PC-3 (cell line): Measurements from ENCODE around the gene CREB3L4. TPM values are rescaled to one million over a fixed set of nuclear protein-coding genes. Genes with fewer than 3 reads are reported as not detected.

Experiments used
- ATAC-seq: fragments of 200-7000 bp; cut with Tn5 transposase; 2 replicates; pipeline ENCODE4 v1.9.1; 2020; ENCODE audit warnings: mild to moderate bottlenecking, moderate library complexity
- BruUV-seq: library from RNA; stranded (reverse); fragments of 400-500 nt; replicated peaks from 2 replicates; lab custom pipeline; 2021; lab: Mats Ljungman, UMichigan
- CTCF ChIA-PET: fragments of 300-600 bp; sonication (Branson Sonifier 250); formaldehyde crosslinking; loops from one replicate; lab custom pipeline; 2022; ENCODE audit warnings: antibody characterized with exemption; lab: Charles Lee
- POLR2A ChIA-PET: fragments of 300-600 bp; sonication (Branson Sonifier 250); formaldehyde crosslinking; loops from one replicate; lab custom pipeline; 2022; ENCODE audit warnings: antibody characterized with exemption; ENCODE audit not compliant: unreplicated experiment; lab: Charles Lee
- DNase-seq: peaks from one replicate; pipeline ENCODE4 v3.0.0-alpha.2; 2015
- H2AFZ ChIP-seq: fragments of 300-600 bp; sonication (generic); 2 replicates; pipeline ENCODE4 v1.6.0; 2016; ENCODE audit warnings: antibody characterized with exemption, low read length
- H3F3A ChIP-seq: fragments of 300-600 bp; sonication (generic); one replicate; pipeline ENCODE4 v1.6.0; 2017; ENCODE audit warnings: antibody characterized with exemption, low read length, control low read depth, mild to moderate bottlenecking; ENCODE audit not compliant: unreplicated experiment
- H3K27ac ChIP-seq: fragments of 300-600 bp; sonication (generic); 2 replicates; pipeline ENCODE4 v1.5.1; 2016; ENCODE audit warnings: mild to moderate bottlenecking, low read length
- H3K27me3 ChIP-seq: fragments of 300-600 bp; sonication (generic); 2 replicates; pipeline ENCODE4 v1.6.1; 2016; ENCODE audit warnings: low read length, mixed read lengths
- H3K36me3 ChIP-seq: fragments of 300-600 bp; sonication (generic); 2 replicates; pipeline ENCODE4 v1.6.1; 2016; ENCODE audit warnings: low read depth, mixed run types, low read length, mixed read lengths
- H3K4me1 ChIP-seq: fragments of 300-600 bp; sonication (generic); 2 replicates; pipeline ENCODE4 v1.5.1; 2016; ENCODE audit warnings: low read length; ENCODE audit not compliant: insufficient read depth
- H3K4me2 ChIP-seq: fragments of 300-600 bp; sonication (generic); 2 replicates; pipeline ENCODE4 v1.6.0; 2016; ENCODE audit warnings: low read length
- H3K4me3 ChIP-seq: fragments of 300-600 bp; sonication (generic); 2 replicates; pipeline ENCODE4 v1.5.1; 2016; ENCODE audit warnings: mild to moderate bottlenecking, low read length, mixed read lengths
- H3K79me2 ChIP-seq: fragments of 300-600 bp; sonication (generic); 2 replicates; pipeline ENCODE4 v1.6.1; 2017; ENCODE audit warnings: low read length, mixed read lengths
- H3K9ac ChIP-seq: fragments of 300-600 bp; sonication (generic); 2 replicates; pipeline ENCODE4 v1.6.0; 2016; ENCODE audit warnings: mild to moderate bottlenecking, low read length
- H3K9me2 ChIP-seq: fragments of 300-600 bp; sonication (generic); replicated peaks from 2 replicates; pipeline ENCODE4 v1.6.1; 2016; ENCODE audit warnings: mixed run types, low read length, mixed read lengths
- H3K9me3 ChIP-seq: fragments of 300-600 bp; sonication (generic); 2 replicates; pipeline ENCODE4 v1.6.1; 2016; ENCODE audit warnings: low read length, mixed read lengths
- H4K20me1 ChIP-seq: fragments of 300-600 bp; sonication (generic); 2 replicates; pipeline ENCODE4 v1.6.1; 2016; ENCODE audit warnings: low read length, mixed read lengths
- EZH2 ChIP-seq: fragments of 300-600 bp; sonication (generic); IDR thresholded peaks from one replicate; pipeline ENCODE4 v1.6.1; 2017; ENCODE audit warnings: antibody characterized with exemption, mild to moderate bottlenecking, low read length; ENCODE audit not compliant: unreplicated experiment
- EZH2phosphoT487 ChIP-seq: fragments of 300-600 bp; sonication (generic); IDR thresholded peaks from 2 replicates; pipeline ENCODE4 v1.6.1; 2018; ENCODE audit warnings: mild to moderate bottlenecking, antibody characterized with exemption, low read length, borderline replicate concordance
- intact Hi-C: fragments of 100-400 bp; cut with micrococcal nuclease; formaldehyde crosslinking; loops from 2 replicates; pipeline ENCODE4 v1.9.0; 2023
- total RNA-seq: library from RNA; depleted of rRNA; stranded (reverse); fragments of >200 nt; gene quantifications from 2 replicates; pipeline ENCODE4 v1.2.3, GENCODE V29; 2014
- TF ChIP-seq, protein P1 (sequence below): fragments of 300-600 bp; sonication (generic); conservative IDR thresholded peaks from 2 replicates; pipeline ENCODE4 v1.5.1; 2017; ENCODE audit warnings: antibody characterized with exemption, low read depth, mild to moderate bottlenecking, low read length

Gene CREB3L4
- total RNA-seq, 1 experiment from 2014 or later = 28.7 TPM

GRCh38 chr1:153984123-153984894 lies 16.6 kb downstream of the CREB3L4 start:
- H3K4me2 ChIP-seq = peak overlapping the region; percentile 93
- peaks cover 15% of the 10 kb centered on the region for H3K79me2 ChIP-seq
- H2AFZ ChIP-seq = no peak overlapping the region
- H3K9me3 ChIP-seq = no peaks in the 10 kb centered on the region
- CTCF ChIA-PET = no interaction called here
- no peaks in the 10 kb centered on the region for H3K36me3 ChIP-seq
- ATAC-seq = no peak
- no peak overlapping the region for H3K27ac ChIP-seq
- peaks cover 4% of the 10 kb centered on the region for H3F3A ChIP-seq
- intact Hi-C loops = no loop called here
- BruUV-seq = no TSS peak
- 0 out of 2 replicates have a peak overlapping the region, but pooled peaks have one; percentile 74 for H3K4me3 ChIP-seq
- no peaks in the 10 kb centered on the region for H4K20me1 ChIP-seq
- H3K4me1 ChIP-seq = peaks cover 19% of the 10 kb centered on the region
- TF ChIP-seq EZH2phosphoT487 (no peak), EZH2 (no peak)
- TF ChIP-seq, protein P1, sequence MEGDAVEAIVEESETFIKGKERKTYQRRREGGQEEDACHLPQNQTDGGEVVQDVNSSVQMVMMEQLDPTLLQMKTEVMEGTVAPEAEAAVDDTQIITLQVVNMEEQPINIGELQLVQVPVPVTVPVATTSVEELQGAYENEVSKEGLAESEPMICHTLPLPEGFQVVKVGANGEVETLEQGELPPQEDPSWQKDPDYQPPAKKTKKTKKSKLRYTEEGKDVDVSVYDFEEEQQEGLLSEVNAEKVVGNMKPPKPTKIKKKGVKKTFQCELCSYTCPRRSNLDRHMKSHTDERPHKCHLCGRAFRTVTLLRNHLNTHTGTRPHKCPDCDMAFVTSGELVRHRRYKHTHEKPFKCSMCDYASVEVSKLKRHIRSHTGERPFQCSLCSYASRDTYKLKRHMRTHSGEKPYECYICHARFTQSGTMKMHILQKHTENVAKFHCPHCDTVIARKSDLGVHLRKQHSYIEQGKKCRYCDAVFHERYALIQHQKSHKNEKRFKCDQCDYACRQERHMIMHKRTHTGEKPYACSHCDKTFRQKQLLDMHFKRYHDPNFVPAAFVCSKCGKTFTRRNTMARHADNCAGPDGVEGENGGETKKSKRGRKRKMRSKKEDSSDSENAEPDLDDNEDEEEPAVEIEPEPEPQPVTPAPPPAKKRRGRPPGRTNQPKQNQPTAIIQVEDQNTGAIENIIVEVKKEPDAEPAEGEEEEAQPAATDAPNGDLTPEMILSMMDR = no peak
- POLR2A ChIA-PET = no interaction called here
- no peak overlapping the region for H3K9ac ChIP-seq
- no peak for DNase-seq
- no peaks in the 10 kb centered on the region for H3K9me2 ChIP-seq
- H3K27me3 ChIP-seq = no peaks in the 10 kb centered on the region

DNA sequence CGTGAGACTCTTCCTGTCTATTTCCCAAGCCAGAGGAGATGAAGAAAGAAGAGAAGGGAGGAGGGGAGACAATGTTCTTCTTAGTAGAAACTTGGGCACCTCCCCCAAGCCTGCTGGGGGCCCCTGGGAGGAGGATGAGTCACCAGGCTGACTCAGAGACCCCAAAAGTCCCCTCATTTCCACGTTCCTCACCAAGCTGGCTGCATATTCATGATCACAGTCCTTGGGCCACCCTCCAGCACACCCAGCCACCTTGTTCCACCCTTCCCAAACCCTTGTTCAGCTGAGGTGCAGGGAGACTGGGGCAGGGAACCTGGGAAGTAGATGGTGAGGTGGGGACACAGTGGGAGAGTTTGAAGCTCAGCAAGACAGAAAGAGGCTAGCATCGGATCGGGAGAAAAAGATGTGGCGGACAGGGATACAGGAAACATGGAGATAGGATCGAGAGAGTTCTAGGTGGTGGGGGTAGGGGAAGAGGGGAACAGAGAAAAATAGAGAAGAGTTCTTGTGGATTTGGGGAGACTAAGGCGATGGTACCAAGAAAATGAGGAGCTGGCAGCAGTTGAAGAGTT lies 17.7 kb downstream of the CREB3L4 start:
- H3K79me2 ChIP-seq = peaks cover 15% of the 10 kb centered on the region
- H3K4me3 ChIP-seq = peak overlapping the region; percentile 74
- H3K9me3 ChIP-seq = no peaks in the 10 kb centered on the region
- CTCF ChIA-PET = interaction anchor here (1.8 kb wide), 1 partner anchor 22 kb away, joined by 4 read pairs; the partner anchor contains the start of gene SLC39A1
- intact Hi-C loops = no loop called here
- no peaks in the 10 kb centered on the region for H3K9me2 ChIP-seq
- TF ChIP-seq EZH2phosphoT487 = no peak
- TF ChIP-seq EZH2 = no peak
- POLR2A ChIA-PET = no interaction called here
- DNase-seq = no peak
- H3K9ac ChIP-seq = peak overlapping the region; percentile 78
- no peaks in the 10 kb centered on the region for H4K20me1 ChIP-seq
- H3K36me3 ChIP-seq = no peaks in the 10 kb centered on the region
- peaks cover 4% of the 10 kb centered on the region for H3F3A ChIP-seq
- ATAC-seq = no peak
- no peaks in the 10 kb centered on the region for H3K27me3 ChIP-seq
- peaks cover 19% of the 10 kb centered on the region for H3K4me1 ChIP-seq
- peak overlapping the region; percentile 93 for H3K4me2 ChIP-seq
- BruUV-seq = no TSS peak
- peak overlapping the region; percentile 71 for H2AFZ ChIP-seq
- no peak overlapping the region for H3K27ac ChIP-seq

DNA sequence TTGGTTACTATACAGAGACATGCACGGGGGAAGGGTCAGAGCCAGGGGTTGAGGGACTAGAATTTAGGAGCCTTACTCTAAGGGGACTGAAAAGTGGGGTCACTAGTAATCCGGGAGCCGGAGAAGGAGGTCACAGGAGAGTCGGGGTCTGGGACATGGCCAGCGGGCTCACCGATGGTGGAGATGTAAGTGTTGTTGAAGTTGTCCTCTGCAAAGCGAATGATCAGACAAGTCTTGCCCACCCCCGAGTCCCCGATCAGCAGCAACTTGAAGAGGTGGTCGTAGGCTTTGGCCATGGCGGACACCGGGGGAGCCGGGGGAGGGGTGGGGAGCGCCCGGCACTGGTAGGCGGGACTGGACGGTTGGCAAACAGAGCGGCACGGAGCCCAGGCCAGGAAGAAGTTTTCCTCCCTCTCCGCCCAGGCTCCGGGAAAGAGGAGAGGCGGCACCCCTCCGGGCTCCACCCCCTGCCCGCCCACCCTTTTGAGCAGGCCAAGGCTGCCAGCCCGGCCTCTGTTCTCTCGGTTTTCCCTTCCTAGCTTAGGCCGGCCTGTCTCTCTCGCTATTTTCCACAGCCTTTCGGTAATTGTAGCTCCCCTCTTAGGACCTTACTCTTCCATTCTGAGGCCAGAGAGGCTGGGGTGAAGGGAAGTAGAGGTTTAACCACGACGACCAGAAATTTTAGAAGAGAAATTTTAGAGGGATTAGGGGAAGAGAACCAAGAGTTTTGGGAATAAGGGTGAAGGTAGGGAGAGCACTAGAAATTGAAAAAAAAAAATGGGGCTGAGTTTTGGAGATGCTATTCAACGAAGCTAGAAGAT lies 18.4 kb downstream of the CREB3L4 start, which contains the start of gene RAB13:
TSS of gene RAB13 (minus strand) at position 399 of the 821 bp plus-strand sequence. CDS start at position 296, 103 bp downstream.
- Histone ChIP-seq H3K27ac (0 out of 2 replicates have a peak within 1 kb of the TSS, but pooled peaks have one; percentile 16), H4K20me1 (peaks cover 2% of the 10 kb centered on the region), H3K9ac (peak within 1 kb of the TSS; percentile 78), H3F3A (peaks cover 4% of the 10 kb centered on the region), H2AFZ (peak within 1 kb of the TSS; percentile 98), H3K9me3 (no peaks in the 10 kb centered on the region), H3K36me3 (peaks cover 2% of the 10 kb centered on the region), H3K79me2 (peaks cover 21% of the 10 kb centered on the region), H3K4me1 (peaks cover 19% of the 10 kb centered on the region), H3K27me3 (no peaks in the 10 kb centered on the region), H3K4me3 (peak within 1 kb of the TSS; percentile 74), H3K4me2 (peak within 1 kb of the TSS; percentile 98), H3K9me2 (no peaks in the 10 kb centered on the region)
- peak; percentile 83 for ATAC-seq
- DNase-seq = peak; percentile 90
- ChIA-PET POLR2A (interaction anchor here (0.6 kb wide), 1 partner anchor 63 kb away, joined by 3 read pairs; no protein-coding TSS in a partner anchor), CTCF (interaction anchor here (1.0 to 1.9 kb wide), 6 partner anchors 8 to 63 kb away, joined by 3 to 19 read pairs (median 6); partner anchors contain the start of genes CREB3L4, DENND4B, JTB and SLC39A1)
- intact Hi-C loops = loop anchor here (1.0 to 2.0 kb wide), 7 partner anchors 9 to 309 kb away; partner anchors contain the start of genes CREB3L4, GATAD2B, JTB and SLC39A1
- TF ChIP-seq, protein P1 = no peak
- TF ChIP-seq EZH2 (no peak), EZH2phosphoT487 (no peak)
- no TSS peak for BruUV-seq
